ENCODE measurements around the gene RAD23B. TPM values are rescaled to one million over a fixed set of nuclear protein-coding genes. Genes with fewer than 3 reads are reported as not detected.

Gene RAD23B
- polyA plus RNA-seq, 3 donors, result 21.6 to 50.0 (median 24.7) TPM

DNA sequence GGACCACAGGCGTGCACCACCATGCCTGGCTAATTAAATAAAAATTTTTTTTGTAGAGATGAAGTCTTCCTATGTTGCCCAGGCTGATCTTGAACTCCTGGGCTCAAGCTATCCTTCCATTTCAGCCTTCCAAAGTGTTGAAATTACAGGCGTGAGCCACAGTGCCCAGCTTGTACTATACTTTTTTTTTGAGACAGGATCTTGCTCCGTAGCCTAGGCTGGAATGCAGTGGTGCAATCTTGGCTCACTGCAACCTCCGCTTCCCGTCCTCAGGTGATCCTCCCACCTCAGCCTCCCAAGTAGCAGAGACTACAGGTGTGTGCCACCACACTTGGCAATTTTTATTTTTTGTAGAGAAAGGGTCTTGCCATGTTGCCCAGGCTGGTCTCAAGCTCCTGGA is 5.3 kb upstream of the RAD23B start:
- 100% methylated on average over 1 of the region's 5 CpGs for WGBS (ENCODE audit: insufficient coverage)
- peaks cover 0 to 6% (median 0%) of the 10 kb centered on the region in 7 donors for H3K9me3 Mint-ChIP-seq
- Histone ChIP-seq H3K9me3 (replicated peaks in 1 of 2; ENCODE audit: control insufficient read depth in 1 of 2, insufficient read depth in 1 of 2, low read length in 2 of 2) (no peaks in the 10 kb centered on the region), H3K9ac (ENCODE audit: insufficient read depth, low read length, poor library complexity, severe bottlenecking) (no peak overlapping the region), H3K27me3 (ENCODE audit: control insufficient read depth in 2 of 2, insufficient read depth in 2 of 2, low read length in 2 of 2) (peaks cover 7 to 13% of the 10 kb centered on the region in 2 donors), H3K36me3 (replicated peaks in 1 of 2; ENCODE audit: control insufficient read depth in 1 of 2, insufficient read depth in 2 of 2, low read length in 2 of 2) (no peaks in the 10 kb centered on the region), H4K20me1 (ENCODE audit: insufficient read depth, low read length) (no peaks in the 10 kb centered on the region), H3K27ac (ENCODE audit: low read depth in 1 of 2, low read length in 2 of 2) (no peak overlapping the region), H3K4me1 (ENCODE audit: control insufficient read depth in 1 of 2, insufficient read depth in 2 of 2, low read length in 2 of 2) (peaks cover 8 to 22% of the 10 kb centered on the region in 2 donors), H3K4me2 (replicated peaks; ENCODE audit: extremely low read depth, low read length, poor library complexity, severe bottlenecking) (no peak overlapping the region), H2AFZ (ENCODE audit: insufficient read depth, low read depth, low read length, poor library complexity, severe bottlenecking) (no peak overlapping the region), H3K4me3 (replicated peaks in 1 of 3; ENCODE audit: low read depth in 2 of 3, low read length in 3 of 3) (no peak overlapping the region), H3K79me2 (ENCODE audit: insufficient read depth, low read length) (no peaks in the 10 kb centered on the region)
- H3K4me1 Mint-ChIP-seq, result peaks cover 21% of the 10 kb centered on the region
- no peaks in the 10 kb centered on the region for H3K36me3 Mint-ChIP-seq
- TF ChIP-seq CTCF (IDR thresholded peaks at IDR 0.05), result no peak
- intact Hi-C loops (cut with micrococcal nuclease), result no loop called here
- no peak overlapping the region for H3K4me3 Mint-ChIP-seq
- no peak for DNase-seq
- H3K27me3 Mint-ChIP-seq (ENCODE audit: low read depth in 3 of 3), result peaks cover 6 to 26% (median 23%) of the 10 kb centered on the region in 3 donors
- H3K27ac Mint-ChIP-seq, result peak overlapping the region in 1 of 7 donors; percentile 46

- intact Hi-C loops (cut with micrococcal nuclease), result no loop called here
- peaks cover 10% of the 10 kb centered on the region for H3K79me2 ChIP-seq (ENCODE audit: insufficient read depth, low read length)
- H3K27me3 ChIP-seq (ENCODE audit: control insufficient read depth in 2 of 2, insufficient read depth in 2 of 2, low read length in 2 of 2), result peaks cover 7 to 12% of the 10 kb centered on the region in 2 donors
- H3K36me3 Mint-ChIP-seq, result no peaks in the 10 kb centered on the region
- H3K9me3 ChIP-seq (replicated peaks in 1 of 2; ENCODE audit: control insufficient read depth in 1 of 2, insufficient read depth in 1 of 2, low read length in 2 of 2), result no peaks in the 10 kb centered on the region
- H3K9me3 Mint-ChIP-seq, result peaks cover 0 to 7% (median 0%) of the 10 kb centered on the region in 7 donors
- H3K9ac ChIP-seq (ENCODE audit: insufficient read depth, low read length, poor library complexity, severe bottlenecking), result no peak overlapping the region
- 83% methylated on average over 3 of the region's 7 CpGs for WGBS (ENCODE audit: insufficient coverage)
- peaks cover 9 to 27% of the 10 kb centered on the region in 2 donors for H3K4me1 ChIP-seq (ENCODE audit: control insufficient read depth in 1 of 2, insufficient read depth in 2 of 2, low read length in 2 of 2)
- H3K4me2 ChIP-seq (replicated peaks; ENCODE audit: extremely low read depth, low read length, poor library complexity, severe bottlenecking), result no peak overlapping the region
- H3K27me3 Mint-ChIP-seq (ENCODE audit: low read depth in 3 of 3), result peaks cover 3 to 21% (median 20%) of the 10 kb centered on the region in 3 donors
- DNase-seq, result peak; percentile 44 to 67 (median 64)
- no peak overlapping the region for H3K4me3 Mint-ChIP-seq
- H3K4me3 ChIP-seq (replicated peaks in 1 of 3; ENCODE audit: low read depth in 2 of 3, low read length in 3 of 3), result no peak overlapping the region
- H4K20me1 ChIP-seq (ENCODE audit: insufficient read depth, low read length), result peaks cover 4% of the 10 kb centered on the region
- no peak overlapping the region for H3K27ac ChIP-seq (ENCODE audit: low read depth in 1 of 2, low read length in 2 of 2)
- H2AFZ ChIP-seq (ENCODE audit: insufficient read depth, low read depth, low read length, poor library complexity, severe bottlenecking), result no peak overlapping the region
- peaks cover 23% of the 10 kb centered on the region for H3K4me1 Mint-ChIP-seq
- H3K27ac Mint-ChIP-seq, result peak overlapping the region in 1 of 7 donors; percentile 52
- H3K36me3 ChIP-seq (replicated peaks in 1 of 2; ENCODE audit: control insufficient read depth in 1 of 2, insufficient read depth in 2 of 2, low read length in 2 of 2), result no peaks in the 10 kb centered on the region
- no peak for TF ChIP-seq CTCF (IDR thresholded peaks at IDR 0.05)
Measured at GRCh38 chr9:107279086-107279485, 4.0 kb upstream of the RAD23B start.

All from CD14-positive monocyte (primary cell).